SH-SY5Y (cell line): ENCODE measurements around the gene FKBP5.

Experiments used
- GATA2 ChIP-seq: IDR thresholded peaks from 2 replicates; pipeline ENCODE4 v1.6.1; 2011; ENCODE audit warnings: mild to moderate bottlenecking, low read depth, low read length
- GATA3 ChIP-seq: IDR thresholded peaks from 2 replicates; pipeline ENCODE4 v1.6.1; 2011; ENCODE audit warnings: low read depth, mild to moderate bottlenecking, low read length, moderate library complexity

- TF ChIP-seq GATA2, result no peak
- TF ChIP-seq GATA3, result no peak
These were observed 62.3 kb downstream of the FKBP5 start for GRCh38 chr6:35626401-35626800.
